Endothelial cell of umbilical vein (primary cell): Measurements from ENCODE around the gene APOH. TPM values are rescaled to one million over a fixed set of nuclear protein-coding genes. Genes with fewer than 3 reads are reported as not detected.

Source experiments
- BruUV-seq: library from RNA; stranded (reverse); fragments of 400-500 nt; replicated peaks from 2 replicates; lab custom pipeline; 2021; lab: Mats Ljungman, UMichigan
- CTCF ChIA-PET: fragments of 300-600, 350-600 bp; sonication (Branson Sonifier 250); formaldehyde crosslinking; loops from one replicate; lab custom pipeline; 2021; ENCODE audit warnings: antibody characterized with exemption, inconsistent platforms; lab: Charles Lee
- POLR2A ChIA-PET: fragments of 300-600, 350-600 bp; sonication (Branson Sonifier 250); formaldehyde crosslinking; loops from one replicate; lab custom pipeline; 2021; ENCODE audit warnings: antibody characterized with exemption, inconsistent platforms; lab: Charles Lee
- DNase-seq: peaks from one replicate; pipeline ENCODE4 v3.0.0-alpha.2; 2011; ENCODE audit warnings: low read depth, low spot score
- FAIRE-seq: peaks from 2 replicates; lab custom pipeline; 2011; peaks lifted over from hg19 to GRCh38; lab: Jason Lieb, UNC
- H2AFZ ChIP-seq: 2 replicates; pipeline ENCODE4 v1.6.0; 2012; ENCODE audit warnings: low read depth, low read length, control low read depth, inconsistent platforms
- H3K27ac ChIP-seq: 2 replicates; pipeline ENCODE4 v1.5.1; 2011; ENCODE audit warnings: low read depth, mild to moderate bottlenecking, control low read depth, low read length, moderate library complexity; ENCODE audit not compliant: insufficient read depth
- H3K27me3 ChIP-seq, 2 experiments: 2 replicates each; pipeline versions ENCODE4 v1.6.0 to v1.6.1; 2011; ENCODE audit warnings: low read length in 2 of 2, mixed read lengths in 1 of 2; ENCODE audit not compliant: control insufficient read depth in 2 of 2, insufficient read depth in 2 of 2
- H3K36me3 ChIP-seq, 2 experiments: 2 replicates in 1 of 2; 3 replicates in 1 of 2; pipeline ENCODE4 v1.5.1; 2011; ENCODE audit warnings: low read length in 2 of 2, mild to moderate bottlenecking in 1 of 2, moderate library complexity in 1 of 2; ENCODE audit not compliant: control insufficient read depth in 2 of 2, insufficient read depth in 2 of 2; ENCODE audit errors: extremely low read depth in 1 of 2
- H3K4me1 ChIP-seq: 3 replicates; pipeline ENCODE4 v1.5.1; 2011; ENCODE audit warnings: mild to moderate bottlenecking, low read length; ENCODE audit not compliant: control insufficient read depth, insufficient read depth; ENCODE audit errors: extremely low read depth
- H3K4me2 ChIP-seq: 2 replicates; pipeline ENCODE4 v1.6.1; 2011; ENCODE audit warnings: low read length, control low read depth, mixed read lengths; ENCODE audit not compliant: insufficient read depth
- H3K4me3 ChIP-seq, 3 experiments: fragments of 200-600 bp in 1 of 3; sonication (generic), shearing (Covaris generic) in 1 of 3; replicated peaks in 1 of 3; 2 replicates each; pipeline ENCODE4 v1.5.1; 2011 to 2016; ENCODE audit warnings: control low read depth in 3 of 3, low read length in 3 of 3, mild to moderate bottlenecking in 2 of 3, inconsistent platforms in 1 of 3, low read depth in 1 of 3, moderate library complexity in 1 of 3; ENCODE audit not compliant: insufficient read depth in 1 of 3
- H3K79me2 ChIP-seq: 2 replicates; pipeline ENCODE4 v1.6.0; 2012; ENCODE audit warnings: low read length, inconsistent platforms; ENCODE audit not compliant: control insufficient read depth, insufficient read depth
- H3K9ac ChIP-seq: replicated peaks from 2 replicates; pipeline ENCODE3; 2011; ENCODE audit warnings: low read length, control low read depth; ENCODE audit not compliant: insufficient read depth; ENCODE audit errors: extremely low read depth
- H3K9me1 ChIP-seq: replicated peaks from 3 replicates; pipeline ENCODE4 v1.6.0; 2011; ENCODE audit warnings: mild to moderate bottlenecking, low read length; ENCODE audit not compliant: control insufficient read depth, insufficient read depth; ENCODE audit errors: extremely low read depth
- H3K9me3 ChIP-seq: replicated peaks from 2 replicates; pipeline ENCODE4 v1.5.1; 2012; ENCODE audit warnings: low read length, inconsistent platforms; ENCODE audit not compliant: control insufficient read depth, insufficient read depth
- H4K20me1 ChIP-seq: replicated peaks from 2 replicates; pipeline ENCODE3; 2011; ENCODE audit warnings: mild to moderate bottlenecking, low read length; ENCODE audit not compliant: control insufficient read depth, insufficient read depth; ENCODE audit errors: extremely low read depth
- CTCF ChIP-seq, 2 donors: IDR thresholded peaks; 1 replicate in 1 of 2; 2 replicates in 1 of 2; pipeline ENCODE4 v1.5.1; 2011; ENCODE audit warnings: low read length in 2 of 2, mild to moderate bottlenecking in 2 of 2, moderate library complexity in 2 of 2, control low read depth in 1 of 2, inconsistent platforms in 1 of 2, low read depth in 1 of 2; ENCODE audit not compliant: insufficient read depth in 1 of 2; ENCODE audit errors: extremely low read depth in 1 of 2
- EZH2 ChIP-seq: IDR thresholded peaks from 2 replicates; pipeline ENCODE4 v1.6.1; 2012; ENCODE audit warnings: borderline replicate concordance, low read depth, mild to moderate bottlenecking, moderate library complexity, low read length, inconsistent platforms; ENCODE audit not compliant: severe bottlenecking
- FOS ChIP-seq: IDR thresholded peaks from 2 replicates; pipeline ENCODE4 v1.6.1; 2011; ENCODE audit warnings: mild to moderate bottlenecking, low read length, moderate library complexity, borderline replicate concordance; ENCODE audit not compliant: insufficient read depth
- GATA2 ChIP-seq: IDR thresholded peaks from 2 replicates; pipeline ENCODE4 v1.7.0; 2011; ENCODE audit warnings: low read depth, mild to moderate bottlenecking, moderate library complexity, mixed read lengths, low read length; ENCODE audit not compliant: insufficient read length, insufficient read depth
- JUN ChIP-seq: IDR thresholded peaks from 2 replicates; pipeline ENCODE4 v1.6.1; 2011; ENCODE audit warnings: borderline replicate concordance, low read depth; ENCODE audit not compliant: insufficient read length, insufficient read depth
- MYC ChIP-seq: IDR thresholded peaks from one replicate; pipeline ENCODE4 v1.6.1; 2011; ENCODE audit warnings: mild to moderate bottlenecking, low read depth, low read length
- POLR2A ChIP-seq: IDR thresholded peaks from 2 replicates; pipeline ENCODE4 v1.6.1; 2012; ENCODE audit warnings: low read depth, mild to moderate bottlenecking, control low read depth, low read length
- POLR2AphosphoS5 ChIP-seq: IDR thresholded peaks from 2 replicates; pipeline ENCODE4 v1.6.1; 2012; ENCODE audit warnings: low read depth, mild to moderate bottlenecking, control low read depth, low read length, moderate library complexity; ENCODE audit not compliant: insufficient read depth
- dilution Hi-C: fragments of 300-500 bp; cut with MboI; formaldehyde crosslinking; loops from one replicate; pipeline ENCODE4 v1.15.0; 2019; ENCODE audit warnings: low sequenced_read_pairs; ENCODE audit not compliant: extremely low pct_ligation_motif_present
- intact Hi-C: fragments of 100-400 bp; cut with micrococcal nuclease; formaldehyde crosslinking; loops from one replicate; pipeline ENCODE4 v1.10.0; 2022
- polyA plus RNA-seq, 4 experiments: library from polyadenylated mRNA; depleted of rRNA in 3 of 4; stranded (reverse) in 3 of 4; unstranded in 1 of 4; fragments of >200 nt; gene quantifications; 2 replicates each; pipeline versions ENCODE4 v1.2.1 to v1.2.3, GENCODE V29; 2011 to 2012; ENCODE audit warnings: missing spikeins in 1 of 4
- total RNA-seq: library from RNA; stranded (reverse); gene quantifications from 2 replicates; pipeline ENCODE4 v1.2.3, GENCODE V29; 2021
- TF ChIP-seq, protein P1 (sequence below): IDR thresholded peaks from 2 replicates; pipeline ENCODE4 v1.6.1; 2011; ENCODE audit not compliant: insufficient read depth, insufficient read length

The APOH gene
- total and polyA plus RNA-seq, 2 donors (not counting 3 experiments of a cell fraction or from before 2014, with no cell fraction given), result not detected

- no peak for TF ChIP-seq POLR2A
- Histone ChIP-seq H2AFZ (no peak overlapping the region), H3K9me3 (no peaks in the 10 kb centered on the region), H4K20me1 (no peaks in the 10 kb centered on the region), H3K4me3 (no peak overlapping the region), H3K79me2 (no peaks in the 10 kb centered on the region), H3K27ac (no peak overlapping the region), H3K9ac (no peak overlapping the region), H3K9me1 (no peaks in the 10 kb centered on the region), H3K36me3 (no peaks in the 10 kb centered on the region), H3K4me2 (no peak overlapping the region), H3K4me1 (peaks cover 5% of the 10 kb centered on the region), H3K27me3 (no peaks in the 10 kb centered on the region)
- dilution Hi-C loops (no loop called here), intact Hi-C loops (no loop called here)
- no TSS peak for BruUV-seq
- FAIRE-seq, result peak; percentile 31
- ChIA-PET CTCF (interaction anchor here (1.1 to 1.2 kb wide), 2 partner anchors 38 to 426 kb away, joined by 4 to 5 read pairs; no protein-coding TSS in a partner anchor), POLR2A (no interaction called here)
- DNase-seq, result peak; percentile 8
Measured at GRCh38 chr17:66248285-66248684, 19.1 kb upstream of the APOH start.

DNA sequence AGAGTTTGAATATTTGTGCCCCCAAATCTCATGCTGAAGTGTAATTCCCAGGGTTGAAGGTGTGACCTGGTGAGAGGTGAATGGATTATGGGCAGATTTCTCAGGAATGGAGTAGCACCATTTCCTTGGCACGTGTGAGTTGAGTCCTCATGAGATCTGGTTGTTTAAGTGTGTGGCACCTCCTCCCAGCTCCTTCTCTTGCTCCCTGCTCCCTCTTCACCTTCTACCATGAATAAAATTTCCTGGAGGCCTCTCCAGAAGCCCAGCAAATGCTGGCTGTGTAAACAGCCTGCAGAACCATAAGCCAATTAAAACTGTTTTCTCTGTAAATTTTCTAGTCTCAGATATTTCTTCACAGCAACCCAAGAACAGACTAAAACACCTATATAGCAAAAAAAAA lies 12.6 kb upstream of the APOH start:
- H4K20me1 ChIP-seq, result no peaks in the 10 kb centered on the region
- no peak for FAIRE-seq
- peaks cover 2% of the 10 kb centered on the region for H3K9me1 ChIP-seq
- H3K4me1 ChIP-seq, result peaks cover 19% of the 10 kb centered on the region
- no peak overlapping the region for H3K4me3 ChIP-seq
- H3K27me3 ChIP-seq, result no peaks in the 10 kb centered on the region
- no TSS peak for BruUV-seq
- no peak overlapping the region for H3K4me2 ChIP-seq
- dilution Hi-C loops, result no loop called here
- DNase-seq, result no peak
- H3K36me3 ChIP-seq, result no peaks in the 10 kb centered on the region
- ChIA-PET CTCF (interaction anchor here (0.7 to 0.9 kb wide), 2 partner anchors 69 to 432 kb away, joined by 3 read pairs; no protein-coding TSS in a partner anchor), POLR2A (interaction anchor here (0.6 kb wide), 1 partner anchor 374 kb away, joined by 3 read pairs; no protein-coding TSS in a partner anchor)
- H3K9me3 ChIP-seq, result no peaks in the 10 kb centered on the region
- intact Hi-C loops, result no loop called here
- H3K79me2 ChIP-seq, result no peaks in the 10 kb centered on the region
- no peak overlapping the region for H3K27ac ChIP-seq
- no peak overlapping the region for H3K9ac ChIP-seq
- H2AFZ ChIP-seq, result peak overlapping the region; percentile 85
- TF ChIP-seq, protein P1, sequence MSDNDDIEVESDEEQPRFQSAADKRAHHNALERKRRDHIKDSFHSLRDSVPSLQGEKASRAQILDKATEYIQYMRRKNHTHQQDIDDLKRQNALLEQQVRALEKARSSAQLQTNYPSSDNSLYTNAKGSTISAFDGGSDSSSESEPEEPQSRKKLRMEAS, result no peak
- TF ChIP-seq GATA2 (no peak), JUN (no peak), EZH2 (no peak), FOS (no peak), POLR2A (no peak), CTCF (IDR thresholded peaks at IDR 0.05; ENCODE audit: extremely low read depth in 1 of 2, insufficient read depth in 1 of 2, low read depth in 1 of 2, low read length in 2 of 2) (no peak), MYC (no peak), POLR2AphosphoS5 (no peak)
